Activated naive CD8-positive, alpha-beta T cell treated with anti-CD3 and anti-CD28 coated beads, Interleukin-2, amount 50 U/mL, for 24 hours (primary cell): Measurements from ENCODE around the gene AEN.
A peak's percentile ranks its signal among the peaks of the same experiment; 100 is the strongest.
"Not testable (repeated sequence)": the region's sequence is repeated elsewhere in the genome, so short reads cannot be mapped to it uniquely, and the experiment has no call there.

Source experiments
- ATAC-seq: fragments of 150-1000 bp; cut with Tn5 transposase; one replicate; pipeline ENCODE4 v1.10.0; 2021
- DNase-seq: peaks from one replicate; pipeline ENCODE4 v3.0.0; 2021
- H3K27ac Mint-ChIP-seq: one replicate; pipeline ENCODE4 v1.8.0; 2021; ENCODE audit warnings: mild to moderate bottlenecking, mixed read lengths
- H3K27me3 Mint-ChIP-seq: one replicate; pipeline ENCODE4 v1.8.0; 2021; ENCODE audit warnings: mixed read lengths
- H3K36me3 Mint-ChIP-seq: one replicate; pipeline ENCODE4 v1.8.0; 2021; ENCODE audit warnings: low read depth, mixed read lengths
- H3K4me1 Mint-ChIP-seq: one replicate; pipeline ENCODE4 v1.8.0; 2021; ENCODE audit warnings: mixed read lengths
- H3K4me3 Mint-ChIP-seq: one replicate; pipeline ENCODE4 v1.8.0; 2021; ENCODE audit warnings: mild to moderate bottlenecking, moderate library complexity, mixed read lengths
- H3K9me3 Mint-ChIP-seq: one replicate; pipeline ENCODE4 v1.8.0; 2021; ENCODE audit warnings: mixed read lengths

AEN gene

DNA sequence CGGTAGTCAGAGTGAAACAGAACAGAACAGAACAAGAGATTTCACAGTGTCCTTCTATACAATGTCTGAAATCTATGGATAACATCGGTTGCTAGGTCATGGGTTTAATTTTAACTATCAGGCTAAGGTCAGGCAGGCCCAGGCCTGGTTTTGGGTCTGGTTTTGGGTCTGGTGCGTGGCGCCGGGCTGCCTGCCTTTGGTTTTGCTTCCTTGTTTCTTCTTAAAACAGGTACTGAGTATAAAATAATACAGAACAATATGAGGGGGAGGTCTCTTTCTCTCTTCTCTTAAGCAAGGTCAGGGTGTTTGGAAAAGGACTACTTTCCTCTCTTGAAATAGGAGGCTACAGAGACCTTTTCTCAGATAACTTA lies 1.4 kb downstream of the AEN start:
- H3K4me3 Mint-ChIP-seq: peak overlapping the region; percentile 98
- no peaks in the 10 kb centered on the region for H3K9me3 Mint-ChIP-seq
- H3K36me3 Mint-ChIP-seq: peaks cover 49% of the 10 kb centered on the region
- peaks cover 5% of the 10 kb centered on the region for H3K27me3 Mint-ChIP-seq
- no peak for DNase-seq
- H3K4me1 Mint-ChIP-seq: peaks cover 60% of the 10 kb centered on the region
- H3K27ac Mint-ChIP-seq: peak overlapping the region; percentile 98
- no peak for ATAC-seq

DNA sequence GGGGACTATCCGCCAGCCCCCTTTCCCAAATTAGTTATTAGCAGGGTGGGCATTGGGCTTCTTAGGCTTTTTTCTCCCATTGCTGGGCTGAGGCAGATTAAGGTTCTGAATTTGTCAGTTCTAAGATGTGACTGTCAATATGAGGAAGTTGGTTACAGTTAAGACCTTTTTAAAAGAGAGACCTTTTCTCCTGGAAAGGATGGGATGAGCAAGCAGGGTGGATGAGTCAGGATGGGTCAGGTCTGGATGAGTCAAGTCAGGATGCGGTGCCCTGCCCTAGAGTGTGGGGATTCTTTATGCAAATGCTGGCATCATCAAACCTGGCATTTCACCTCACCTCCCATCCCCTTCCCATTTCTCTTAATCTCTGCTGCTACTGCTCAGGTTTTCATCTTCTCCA lies 1.9 kb downstream of the AEN start:
- Mint-ChIP-seq H3K36me3 (peaks cover 54% of the 10 kb centered on the region), H3K9me3 (no peaks in the 10 kb centered on the region), H3K4me3 (peak overlapping the region; percentile 98), H3K27me3 (peaks cover 5% of the 10 kb centered on the region), H3K27ac (peak overlapping the region; percentile 98), H3K4me1 (peaks cover 65% of the 10 kb centered on the region)
- DNase-seq (peak; percentile 65), ATAC-seq (peak; percentile 77)

DNA sequence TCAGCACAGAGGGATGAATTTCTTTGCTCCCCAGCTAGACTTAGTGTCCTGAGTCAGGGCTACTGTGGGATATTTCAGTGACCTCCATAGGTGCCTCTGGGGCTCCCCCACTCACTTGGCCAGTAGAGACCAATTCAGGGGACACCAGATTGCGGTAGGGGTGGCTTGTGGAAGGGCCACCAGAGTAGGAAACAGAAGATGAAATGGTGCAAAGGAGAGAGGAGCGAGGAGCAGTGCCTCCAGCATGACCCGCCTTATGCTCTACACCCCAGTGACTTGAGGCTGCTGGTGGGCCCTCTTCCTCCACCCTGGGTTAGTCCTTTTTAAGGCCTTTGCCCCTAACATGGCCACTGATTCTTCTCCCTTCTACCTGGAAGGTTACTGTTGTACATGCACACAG lies 2.5 kb downstream of the AEN start:
- H3K36me3 Mint-ChIP-seq: peaks cover 60% of the 10 kb centered on the region
- no peaks in the 10 kb centered on the region for H3K9me3 Mint-ChIP-seq
- peak overlapping the region; percentile 98 for H3K27ac Mint-ChIP-seq
- H3K4me1 Mint-ChIP-seq: peaks cover 70% of the 10 kb centered on the region
- H3K4me3 Mint-ChIP-seq: peak overlapping the region; percentile 98
- peaks cover 5% of the 10 kb centered on the region for H3K27me3 Mint-ChIP-seq
- ATAC-seq (no peak), DNase-seq (no peak)

DNA sequence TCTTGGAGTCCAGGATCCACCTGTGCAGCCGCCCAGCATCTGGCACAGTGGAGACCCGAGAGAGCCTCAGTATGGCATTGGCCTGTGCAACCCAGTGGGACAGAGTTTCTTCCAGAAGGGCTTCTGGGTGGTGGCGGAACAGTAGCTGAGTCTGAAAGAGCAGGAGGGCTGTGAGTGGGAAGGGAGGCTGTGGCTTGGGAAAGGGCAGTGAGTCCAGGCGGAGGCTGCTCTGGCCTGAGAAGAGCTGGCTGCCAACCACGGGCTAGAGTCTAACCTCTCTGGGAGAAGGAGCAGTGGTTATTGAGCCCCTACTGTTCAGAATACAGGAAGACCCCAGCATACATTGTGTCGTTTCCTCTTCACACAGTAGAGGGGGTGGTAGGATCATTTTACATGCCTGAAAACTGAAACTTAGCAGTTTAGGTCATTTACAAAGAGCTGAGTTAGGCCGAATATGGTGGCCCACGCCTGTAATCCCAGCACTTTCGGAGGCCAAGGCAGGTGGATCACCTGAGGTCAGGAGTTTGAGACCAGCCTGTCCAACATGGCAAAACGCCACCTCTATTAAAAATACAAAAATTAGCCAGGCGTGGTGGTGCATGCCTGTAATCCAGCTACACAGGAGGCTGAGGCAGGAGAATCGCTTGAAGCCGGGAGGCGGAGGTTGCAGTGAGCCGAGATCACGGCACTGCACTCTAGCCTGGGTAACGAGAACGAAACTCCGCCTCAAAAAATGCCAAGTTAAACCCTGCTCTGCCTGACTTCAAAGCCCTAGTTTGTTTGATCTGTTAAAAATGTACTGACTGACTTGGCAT lies 3.2 kb downstream of the AEN start:
- Mint-ChIP-seq H3K4me3 (peak overlapping the region; percentile 98), H3K36me3 (peaks cover 66% of the 10 kb centered on the region)
- no peak for DNase-seq

DNA sequence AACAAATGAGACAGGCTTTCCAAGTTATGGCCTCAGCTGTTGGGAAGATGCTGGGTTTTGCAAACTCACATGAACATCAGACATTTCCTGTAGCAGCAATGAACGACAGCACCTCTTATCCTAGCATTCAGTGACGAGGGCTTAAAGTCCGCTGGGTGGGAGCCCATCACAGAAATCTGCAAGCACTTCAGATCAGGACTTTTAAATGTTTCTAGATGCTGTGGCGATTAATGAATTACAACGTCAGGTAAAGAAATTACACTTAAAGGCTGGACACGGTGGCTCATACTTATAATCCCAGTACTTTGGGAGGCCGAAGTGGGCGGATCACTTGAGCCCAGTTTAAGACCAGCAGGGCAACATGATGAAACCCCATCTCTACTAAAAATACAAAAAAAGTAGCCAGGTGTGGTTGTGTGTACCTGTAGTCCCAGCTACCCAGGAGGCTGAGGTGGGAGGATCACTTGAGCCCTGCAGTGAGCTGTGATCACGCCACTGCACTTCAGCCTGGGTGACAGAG lies 3.9 kb downstream of the AEN start:
- Mint-ChIP-seq H3K9me3 (no peaks in the 10 kb centered on the region), H3K36me3 (peaks cover 72% of the 10 kb centered on the region), H3K4me1 (peaks cover 84% of the 10 kb centered on the region), H3K27ac (peak overlapping the region; percentile 98), H3K27me3 (peaks cover under 1% of the 10 kb centered on the region), H3K4me3 (peak overlapping the region; percentile 98)
- DNase-seq (no peak), ATAC-seq (no peak)

More for the DNA sequence above, 3.2 kb downstream of the AEN start:
- Mint-ChIP-seq H3K27ac (peak overlapping the region; percentile 98), H3K4me1 (peaks cover 78% of the 10 kb centered on the region), H3K27me3 (peaks cover 5% of the 10 kb centered on the region), H3K9me3 (no peaks in the 10 kb centered on the region)
- peak; percentile 16 for ATAC-seq

DNA sequence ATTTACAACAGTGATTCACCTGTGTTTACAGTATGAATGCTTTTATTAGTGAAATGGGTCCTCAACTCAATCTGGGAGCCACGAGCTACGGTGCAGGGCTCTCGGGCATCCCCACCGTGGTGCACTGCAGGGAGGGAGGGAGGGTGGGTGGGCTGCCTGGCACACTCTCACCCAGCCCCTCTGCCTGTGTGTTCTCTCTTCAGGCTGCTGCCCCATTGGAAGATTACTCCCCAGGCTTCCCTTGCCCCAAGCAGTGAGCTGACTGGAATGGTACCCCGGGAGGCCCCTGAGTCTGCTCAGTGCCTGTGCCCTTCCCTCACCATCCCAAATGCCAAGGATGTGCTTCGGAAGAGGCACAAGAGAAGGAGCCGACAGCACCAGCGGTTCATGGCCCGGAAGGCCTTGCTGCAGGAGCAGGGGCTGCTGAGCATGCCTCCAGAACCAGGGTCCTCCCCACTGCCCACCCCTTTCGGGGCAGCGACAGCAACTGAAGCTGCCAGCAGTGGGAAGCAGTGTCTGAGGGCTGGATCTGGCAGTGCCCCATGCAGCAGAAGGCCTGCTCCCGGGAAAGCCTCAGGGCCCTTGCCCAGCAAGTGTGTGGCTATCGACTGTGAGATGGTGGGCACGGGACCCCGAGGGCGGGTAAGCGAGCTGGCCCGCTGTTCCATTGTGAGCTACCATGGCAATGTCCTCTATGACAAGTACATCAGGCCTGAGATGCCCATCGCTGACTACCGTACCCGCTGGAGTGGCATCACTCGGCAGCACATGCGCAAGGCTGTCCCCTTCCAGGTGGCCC lies 5.0 kb downstream of the AEN start:
- Mint-ChIP-seq H3K27me3 (no peaks in the 10 kb centered on the region), H3K4me1 (peaks cover 87% of the 10 kb centered on the region), H3K27ac (peak overlapping the region; percentile 78), H3K36me3 (peaks cover 80% of the 10 kb centered on the region), H3K9me3 (no peaks in the 10 kb centered on the region), H3K4me3 (peak overlapping the region; percentile 54)
- DNase-seq (no peak), ATAC-seq (no peak)

DNA sequence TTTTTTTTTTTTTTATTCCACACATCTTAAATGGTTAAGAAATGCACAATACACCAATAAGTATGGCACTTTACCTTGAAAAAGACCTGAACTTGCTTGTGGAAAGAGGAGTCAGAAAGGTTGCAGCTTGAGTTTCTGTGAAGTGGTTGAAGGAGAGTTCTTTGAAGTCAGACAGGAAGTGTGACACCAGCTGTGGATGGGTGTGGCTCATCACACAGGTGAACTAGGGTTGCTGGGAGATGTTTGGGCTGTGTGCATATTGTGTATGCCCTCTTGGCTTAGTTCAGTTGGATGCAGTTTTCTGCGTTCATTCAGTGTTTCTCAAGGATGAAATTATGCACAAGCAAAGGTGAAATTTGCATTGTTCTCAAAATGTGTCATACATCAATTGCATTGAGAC lies 6.3 kb downstream of the AEN start:
- ATAC-seq (peak; percentile 27), DNase-seq (no peak)
- peaks cover 82% of the 10 kb centered on the region for H3K36me3 Mint-ChIP-seq
- peaks cover 93% of the 10 kb centered on the region for H3K4me1 Mint-ChIP-seq
- H3K9me3 Mint-ChIP-seq: no peaks in the 10 kb centered on the region
- peak overlapping the region; percentile 53 for H3K4me3 Mint-ChIP-seq
- no peaks in the 10 kb centered on the region for H3K27me3 Mint-ChIP-seq
- H3K27ac Mint-ChIP-seq: peak overlapping the region; percentile 88

DNA sequence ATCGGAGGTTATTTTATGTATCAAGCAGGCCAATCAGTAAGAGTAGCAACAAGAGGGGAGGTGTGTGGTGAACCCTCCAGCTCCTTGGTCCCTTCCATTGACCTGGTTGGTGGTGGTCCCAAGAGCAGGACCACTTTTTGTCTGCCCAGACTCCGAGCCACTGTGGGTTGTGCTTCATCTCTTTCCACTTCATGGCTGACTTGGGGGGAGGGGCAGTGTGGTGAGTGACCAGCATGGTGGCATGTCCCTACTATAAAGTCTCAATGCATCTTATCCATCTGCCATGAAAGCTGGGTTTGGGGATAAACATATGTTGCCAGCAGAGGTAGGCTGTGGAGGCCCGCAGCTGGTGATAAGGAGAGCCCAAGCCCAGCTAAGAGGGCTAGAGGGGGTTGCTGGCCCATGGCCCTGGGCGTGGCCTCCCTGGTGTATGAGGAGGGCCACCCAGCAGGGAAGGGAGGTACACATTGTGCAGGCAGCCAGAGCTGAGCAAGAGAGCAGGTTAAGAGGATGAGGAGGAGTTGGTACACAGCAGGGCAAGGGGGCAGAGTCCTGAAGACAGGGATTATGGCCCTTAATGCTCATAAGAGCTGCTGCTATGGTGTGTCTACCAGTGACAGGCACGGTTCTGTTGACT lies 7.0 kb downstream of the AEN start:
- Mint-ChIP-seq H3K4me3 (peak overlapping the region; percentile 53), H3K27me3 (no peaks in the 10 kb centered on the region), H3K9me3 (no peaks in the 10 kb centered on the region), H3K36me3 (peaks cover 80% of the 10 kb centered on the region), H3K4me1 (peaks cover 92% of the 10 kb centered on the region), H3K27ac (peak overlapping the region; percentile 88)
- ATAC-seq (no peak), DNase-seq (no peak)

DNA sequence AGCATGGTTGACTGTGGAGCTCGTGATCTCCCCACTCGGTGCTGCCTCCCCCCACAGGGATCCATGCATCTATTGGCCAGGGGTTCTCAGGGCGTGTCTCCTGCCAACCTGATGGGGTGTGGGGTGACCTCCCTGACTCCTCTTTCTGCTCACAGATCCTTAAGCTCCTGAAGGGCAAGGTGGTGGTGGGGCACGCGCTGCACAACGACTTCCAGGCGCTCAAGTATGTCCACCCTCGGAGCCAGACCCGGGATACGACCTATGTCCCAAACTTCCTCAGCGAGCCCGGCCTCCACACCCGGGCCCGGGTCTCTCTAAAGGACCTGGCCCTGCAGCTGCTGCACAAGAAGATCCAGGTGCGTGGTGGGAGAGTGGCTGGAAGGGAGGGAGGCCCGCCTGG lies 7.9 kb downstream of the AEN start:
- Mint-ChIP-seq H3K27me3 (no peaks in the 10 kb centered on the region), H3K27ac (peak overlapping the region; percentile 34), H3K36me3 (peaks cover 81% of the 10 kb centered on the region), H3K4me3 (no peak overlapping the region), H3K9me3 (no peaks in the 10 kb centered on the region), H3K4me1 (peaks cover 89% of the 10 kb centered on the region)
- no peak for ATAC-seq
- DNase-seq: no peak

DNA sequence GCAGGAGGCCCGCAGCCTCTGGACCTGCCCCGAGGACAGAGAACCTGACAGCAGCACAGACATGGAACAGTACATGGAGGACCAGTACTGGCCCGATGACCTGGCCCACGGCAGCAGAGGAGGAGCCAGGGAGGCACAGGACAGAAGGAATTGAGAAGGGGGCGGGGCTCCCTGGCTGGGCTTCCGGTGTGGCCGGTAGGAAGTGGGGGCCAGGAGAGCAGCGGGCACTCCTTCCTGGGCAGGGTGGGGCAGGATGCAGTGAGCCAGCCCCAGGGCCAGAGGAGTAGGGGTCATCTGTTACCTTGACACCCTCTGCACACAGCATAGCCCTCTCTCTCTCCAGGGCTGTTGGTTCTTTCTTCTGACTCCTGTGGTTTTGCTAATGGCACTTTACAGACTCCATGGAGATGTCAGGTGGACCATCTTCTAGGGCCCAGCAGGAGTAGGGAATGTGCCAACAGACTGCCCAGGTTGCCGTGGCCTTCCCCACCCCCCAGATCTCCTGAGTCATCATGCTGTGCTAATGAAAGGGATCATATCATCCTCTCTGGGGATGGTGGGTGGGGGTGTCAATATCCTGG lies 9.1 kb downstream of the AEN start:
- ATAC-seq: no peak
- H3K4me3 Mint-ChIP-seq: peak overlapping the region; percentile 27
- H3K9me3 Mint-ChIP-seq: no peaks in the 10 kb centered on the region

DNA sequence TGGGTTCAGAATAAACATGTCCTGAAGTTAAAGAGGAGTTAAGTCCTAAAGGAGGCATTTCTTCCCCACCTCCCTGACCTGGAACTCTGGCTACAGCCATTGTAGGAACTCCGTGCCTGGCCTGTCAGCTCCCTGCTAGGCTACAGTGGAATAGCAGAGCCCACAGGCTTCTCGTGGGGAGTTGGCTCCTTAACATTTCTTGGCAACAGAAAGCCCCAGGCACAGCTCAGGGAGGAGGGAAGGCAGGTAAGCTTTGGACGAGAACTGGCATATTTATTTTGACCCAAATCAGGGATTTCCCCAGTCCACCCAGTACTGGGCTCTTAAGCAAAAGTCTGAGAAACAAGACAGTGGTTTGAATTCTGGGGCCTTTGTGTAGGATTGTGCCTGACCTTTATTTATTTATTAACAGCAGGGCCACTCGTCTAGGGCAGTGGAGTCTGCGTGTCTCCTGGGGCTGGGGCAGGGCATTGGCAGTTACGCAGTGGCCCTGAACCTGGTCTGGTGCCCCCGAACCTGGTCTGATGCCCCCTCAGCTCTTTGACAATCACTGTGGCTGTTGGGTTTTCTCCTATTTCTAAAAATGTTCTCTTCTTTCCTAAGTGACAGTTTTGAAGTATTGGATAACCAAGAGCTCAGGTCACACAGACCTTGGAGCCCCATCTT lies 9.8 kb downstream of the AEN start:
- no peak overlapping the region for H3K4me3 Mint-ChIP-seq
- H3K27ac Mint-ChIP-seq: peak overlapping the region; percentile 44
- no peaks in the 10 kb centered on the region for H3K27me3 Mint-ChIP-seq
- peaks cover 78% of the 10 kb centered on the region for H3K36me3 Mint-ChIP-seq
- no peaks in the 10 kb centered on the region for H3K9me3 Mint-ChIP-seq
- peaks cover 89% of the 10 kb centered on the region for H3K4me1 Mint-ChIP-seq
- DNase-seq: no peak
- ATAC-seq: no peak

More for the DNA sequence above, 9.1 kb downstream of the AEN start:
- H3K27me3 Mint-ChIP-seq: no peaks in the 10 kb centered on the region
- peak overlapping the region; percentile 47 for H3K27ac Mint-ChIP-seq
- DNase-seq: no peak
- peaks cover 88% of the 10 kb centered on the region for H3K4me1 Mint-ChIP-seq
- H3K36me3 Mint-ChIP-seq: peaks cover 77% of the 10 kb centered on the region

DNA sequence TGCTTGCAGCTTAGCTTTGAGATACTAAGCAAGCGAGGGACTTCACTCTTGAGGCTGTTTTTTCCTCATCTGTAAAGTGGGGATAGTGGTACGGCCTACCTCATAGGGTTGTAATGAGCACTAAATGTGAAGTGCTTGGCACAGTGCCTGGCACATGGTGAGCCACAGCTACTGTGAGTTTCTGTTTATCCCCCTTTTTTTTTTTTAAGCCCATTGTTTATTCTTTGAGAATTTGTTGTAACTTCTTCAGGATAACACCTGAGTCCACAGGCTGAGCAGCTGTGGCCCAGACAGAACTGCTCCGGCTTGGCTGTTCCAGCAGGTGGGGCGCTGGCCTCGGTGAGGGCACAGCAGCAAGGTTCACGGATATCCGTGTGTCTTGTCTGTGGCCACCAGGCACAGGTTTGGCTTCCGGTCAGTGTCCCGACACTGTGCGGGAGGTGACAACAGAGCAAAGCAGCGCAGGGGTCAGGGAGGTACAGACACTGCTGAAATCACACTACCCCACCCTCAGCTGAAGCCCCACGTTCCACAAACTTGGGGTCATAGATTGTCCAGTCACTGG lies 10.4 kb downstream of the AEN start:
- Mint-ChIP-seq H3K4me3 (no peak overlapping the region), H3K27ac (no peak overlapping the region), H3K27me3 (no peaks in the 10 kb centered on the region), H3K4me1 (peaks cover 90% of the 10 kb centered on the region), H3K36me3 (peaks cover 82% of the 10 kb centered on the region), H3K9me3 (no peaks in the 10 kb centered on the region)
- no peak for DNase-seq
- ATAC-seq: no peak

DNA sequence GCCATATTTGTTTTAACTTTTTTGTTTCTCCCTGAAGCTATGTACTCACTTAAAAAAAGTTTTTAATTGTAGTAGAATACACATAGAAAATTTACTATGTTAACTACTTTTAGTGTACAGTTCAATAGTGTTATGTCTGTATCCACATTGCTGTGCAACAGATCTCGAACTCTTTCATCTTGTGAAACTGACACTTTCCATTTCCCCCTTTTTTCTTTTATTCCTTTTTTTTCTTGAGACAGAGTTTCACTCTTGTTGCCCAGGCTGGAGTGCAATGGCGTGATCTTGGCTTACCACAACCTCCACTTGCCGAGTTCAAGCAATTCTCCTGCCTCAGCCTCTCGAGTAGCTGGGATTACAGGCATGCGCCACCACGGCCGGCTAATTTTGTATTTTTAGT lies 11.7 kb downstream of the AEN start:
- Mint-ChIP-seq H3K4me1 (peaks cover 90% of the 10 kb centered on the region), H3K36me3 (peaks cover 77% of the 10 kb centered on the region), H3K27ac (peak overlapping the region; percentile 70)
- DNase-seq, H3K27me3 Mint-ChIP-seq, ATAC-seq, H3K9me3 Mint-ChIP-seq, H3K4me3 Mint-ChIP-seq: not testable (repeated sequence)
